Sigmoid colon (tissue), 7 donors: Measurements from ENCODE around the gene STXBP4. TPM values are rescaled to one million over a fixed set of nuclear protein-coding genes. Genes with fewer than 3 reads are reported as not detected.

Experiments
- DNase-seq: peaks from one replicate; pipeline ENCODE4 v3.0.0-alpha.2; 2019
- H3K27ac ChIP-seq, 4 donors: fragments of 200-600 bp; sonication (generic); one replicate each; pipeline ENCODE4 v1.5.1; 2016 to 2019; ENCODE audit warnings: mild to moderate bottlenecking in 1 of 4
- H3K27me3 ChIP-seq, 3 donors: fragments of 200-600 bp; sonication (generic); one replicate each; pipeline ENCODE4 v1.5.1; 2019; ENCODE audit warnings: mild to moderate bottlenecking in 1 of 3
- H3K36me3 ChIP-seq, 4 donors: fragments of 200-600 bp; sonication (generic); one replicate each; pipeline ENCODE4 v1.5.1; 2016 to 2019
- H3K4me1 ChIP-seq, 4 donors: fragments of 200-600 bp; sonication (generic); one replicate each; pipeline ENCODE4 v1.5.1; 2017 to 2019
- H3K4me3 ChIP-seq, 4 donors: fragments of 200-600 bp; sonication (generic); one replicate each; pipeline ENCODE4 v1.5.1; 2017 to 2019; ENCODE audit warnings: mild to moderate bottlenecking in 2 of 4, moderate library complexity in 1 of 4
- H3K9me3 ChIP-seq, 4 donors: fragments of 200-600 bp in 3 of 4; sonication (generic) in 3 of 4; one replicate each; pipeline versions ENCODE4 v1.5.1 to v1.6.1; 2013 to 2019
- EP300 ChIP-seq, 4 donors: sonication (generic); formaldehyde crosslinking; IDR thresholded peaks; one replicate each; pipeline ENCODE4 v1.6.1; 2017; ENCODE audit warnings: antibody characterized with exemption in 4 of 4
- POLR2A ChIP-seq, 2 donors: fragments of 450-650 bp; IDR thresholded peaks; one replicate each; pipeline ENCODE4 v1.6.1; 2016; ENCODE audit warnings: antibody characterized with exemption in 2 of 2, mild to moderate bottlenecking in 2 of 2, moderate library complexity in 2 of 2
- POLR2AphosphoS5 ChIP-seq, 4 donors: sonication (generic); formaldehyde crosslinking; IDR thresholded peaks; one replicate each; pipeline ENCODE4 v1.6.1; 2017; ENCODE audit warnings: antibody characterized with exemption in 4 of 4
- WGBS, 2 donors: extraction: QIAGEN DNeasy Blood & Tissue Kit; methylation state at CpG; one replicate each; pipeline ENCODE4 v1.1.7; 2013; 5-methylcytosine and 5-hydroxymethylcytosine counted together
- intact Hi-C: fragments of 100-400 bp; cut with DNase I; formaldehyde crosslinking; loops from one replicate; pipeline ENCODE4 v1.15.1; 2023
- polyA plus RNA-seq, 3 donors: library from polyadenylated mRNA; stranded (reverse); fragments of 200-250 nt; gene quantifications; one replicate each; pipeline ENCODE4 v1.2.3, GENCODE V29; 2013
- total RNA-seq, 4 donors: library from RNA; depleted of rRNA; stranded (reverse); fragments of >200 nt; gene quantifications; one replicate each; pipeline ENCODE4 v1.1.0, GENCODE V29; 2016
- TF ChIP-seq, protein P1 (sequence below), 4 experiments: fragments of 450-650 bp in 3 of 4; fragments of 200-600 bp in 1 of 4; IDR thresholded peaks; one replicate each; pipeline ENCODE4 v1.5.1; 2016 to 2019; ENCODE audit warnings: antibody characterized with exemption in 4 of 4, mild to moderate bottlenecking in 3 of 4, moderate library complexity in 2 of 4
- donor health status: healthy with polysubstance abuse.
- donor health status: Bipolar disorder and iron deficiency.
- donor health status: healthy.

STXBP4 gene
- total and polyA plus RNA-seq, 7 donors = under 0.01 to 25.2 (median 15.0) TPM

DNA sequence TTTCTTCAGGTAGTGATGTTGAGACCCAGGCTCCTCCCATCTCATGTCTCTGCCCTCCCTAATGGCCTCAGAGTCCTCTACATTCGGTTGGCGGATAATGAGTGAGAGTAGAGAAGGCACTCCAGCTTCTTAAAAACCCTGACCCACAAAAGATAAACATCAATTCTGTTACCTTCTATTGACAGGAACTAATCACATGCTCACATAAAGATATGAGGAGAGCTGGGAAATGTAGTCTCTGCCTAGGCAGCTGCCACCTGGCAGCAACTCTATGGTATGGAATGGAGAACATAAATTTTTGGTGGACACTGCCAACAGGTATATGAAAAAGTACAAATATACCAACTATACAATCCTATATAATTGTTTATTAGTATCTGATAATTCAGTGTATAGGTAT, 185.5 kb downstream of the STXBP4 start:
- WGBS, 2 donors = 99 to 100% methylated on average over 2 of the region's 2 CpGs
- H3K9me3 ChIP-seq = no peaks in the 10 kb centered on the region
- intact Hi-C loops = no loop called here

DNA sequence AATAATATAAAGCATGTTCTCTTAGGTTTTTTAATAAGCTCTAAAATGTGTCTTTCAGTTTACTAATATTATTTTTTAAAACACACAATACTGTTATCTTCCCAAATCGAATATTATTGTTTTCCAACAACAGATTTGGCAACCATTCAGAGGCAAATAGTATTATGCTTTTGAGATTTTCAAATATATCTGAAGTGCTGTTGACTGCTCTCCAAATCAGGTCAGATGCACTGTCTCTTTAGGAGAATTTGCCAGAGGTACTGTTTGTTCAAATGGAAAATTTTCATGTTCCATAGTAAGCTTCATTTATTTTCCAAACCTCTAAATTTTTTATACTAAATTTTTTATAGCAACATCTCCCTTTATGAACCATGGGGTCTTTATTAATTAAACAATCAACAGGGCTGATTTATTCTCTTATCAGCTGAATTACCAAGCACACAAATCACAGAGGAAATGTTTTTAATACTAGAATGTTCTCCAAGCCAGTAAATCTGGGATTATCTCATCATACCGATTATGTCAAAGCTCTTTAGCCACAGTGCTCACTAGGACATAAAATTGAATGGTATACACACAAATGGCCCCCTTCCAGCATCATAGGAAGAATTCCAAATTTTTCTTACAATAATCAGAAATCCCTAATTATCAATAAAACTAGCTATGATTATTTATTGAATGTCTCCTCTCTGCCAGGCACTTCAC, 187.4 kb downstream of the STXBP4 start:
- whole genome bisulfite sequencing, 2 donors = 84 to 88% methylated on average over 2 of the region's 2 CpGs
- intact Hi-C loops = no loop called here
- DNase-seq = no peak
- Histone ChIP-seq H3K4me3 (no peak overlapping the region), H3K27ac (no peak overlapping the region), H3K9me3 (no peaks in the 10 kb centered on the region), H3K36me3 (peaks cover 0 to 10% (median 0%) of the 10 kb centered on the region in 4 donors), H3K27me3 (no peaks in the 10 kb centered on the region), H3K4me1 (peaks cover 0 to 8% (median 0%) of the 10 kb centered on the region in 4 donors)
- TF ChIP-seq EP300 (IDR thresholded peaks at IDR 0.05) = no peak
- TF ChIP-seq POLR2A (IDR thresholded peaks at IDR 0.05) = no peak
- TF ChIP-seq, protein P1, sequence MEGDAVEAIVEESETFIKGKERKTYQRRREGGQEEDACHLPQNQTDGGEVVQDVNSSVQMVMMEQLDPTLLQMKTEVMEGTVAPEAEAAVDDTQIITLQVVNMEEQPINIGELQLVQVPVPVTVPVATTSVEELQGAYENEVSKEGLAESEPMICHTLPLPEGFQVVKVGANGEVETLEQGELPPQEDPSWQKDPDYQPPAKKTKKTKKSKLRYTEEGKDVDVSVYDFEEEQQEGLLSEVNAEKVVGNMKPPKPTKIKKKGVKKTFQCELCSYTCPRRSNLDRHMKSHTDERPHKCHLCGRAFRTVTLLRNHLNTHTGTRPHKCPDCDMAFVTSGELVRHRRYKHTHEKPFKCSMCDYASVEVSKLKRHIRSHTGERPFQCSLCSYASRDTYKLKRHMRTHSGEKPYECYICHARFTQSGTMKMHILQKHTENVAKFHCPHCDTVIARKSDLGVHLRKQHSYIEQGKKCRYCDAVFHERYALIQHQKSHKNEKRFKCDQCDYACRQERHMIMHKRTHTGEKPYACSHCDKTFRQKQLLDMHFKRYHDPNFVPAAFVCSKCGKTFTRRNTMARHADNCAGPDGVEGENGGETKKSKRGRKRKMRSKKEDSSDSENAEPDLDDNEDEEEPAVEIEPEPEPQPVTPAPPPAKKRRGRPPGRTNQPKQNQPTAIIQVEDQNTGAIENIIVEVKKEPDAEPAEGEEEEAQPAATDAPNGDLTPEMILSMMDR (IDR thresholded peaks at IDR 0.05) = no peak
- TF ChIP-seq POLR2AphosphoS5 (IDR thresholded peaks at IDR 0.05) = no peak

More for the DNA sequence above, 185.5 kb downstream of the STXBP4 start:
- Histone ChIP-seq H3K27me3 (no peaks in the 10 kb centered on the region), H3K36me3 (no peaks in the 10 kb centered on the region), H3K27ac (no peak overlapping the region), H3K4me3 (no peak overlapping the region), H3K4me1 (peaks cover 0 to 8% (median 0%) of the 10 kb centered on the region in 4 donors)
- no peak for DNase-seq
- TF ChIP-seq, protein P1 (IDR thresholded peaks at IDR 0.05) = no peak
- no peak for TF ChIP-seq POLR2A (IDR thresholded peaks at IDR 0.05)
- no peak for TF ChIP-seq POLR2AphosphoS5 (IDR thresholded peaks at IDR 0.05)
- TF ChIP-seq EP300 (IDR thresholded peaks at IDR 0.05) = no peak

DNA sequence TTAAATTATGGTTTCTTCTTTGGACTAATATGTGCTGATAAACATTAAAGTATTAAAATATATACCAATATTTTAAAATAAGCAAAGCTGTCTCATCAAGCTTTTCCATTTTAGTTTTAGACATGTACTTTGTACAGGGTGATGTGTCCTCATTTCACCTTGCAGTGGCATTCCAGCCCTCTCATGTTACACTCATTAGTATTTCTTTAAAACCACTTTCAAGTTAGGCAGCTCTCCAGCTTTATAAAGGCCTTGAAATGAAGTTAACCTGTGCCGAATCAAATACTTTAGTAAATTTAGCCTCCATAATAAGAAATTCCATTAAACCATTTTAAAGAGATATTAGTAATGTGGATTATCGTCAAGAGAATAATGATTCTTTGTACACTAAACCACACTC, 188.6 kb downstream of the STXBP4 start:
- Histone ChIP-seq H3K4me3 (no peak overlapping the region), H3K4me1 (peaks cover 0 to 8% (median 0%) of the 10 kb centered on the region in 4 donors), H3K27ac (no peak overlapping the region), H3K9me3 (no peaks in the 10 kb centered on the region), H3K36me3 (peaks cover 0 to 10% (median 0%) of the 10 kb centered on the region in 4 donors), H3K27me3 (no peaks in the 10 kb centered on the region)
- intact Hi-C loops = no loop called here
- TF ChIP-seq, protein P1 (IDR thresholded peaks at IDR 0.05) = no peak
- TF ChIP-seq POLR2A (IDR thresholded peaks at IDR 0.05) (no peak), POLR2AphosphoS5 (IDR thresholded peaks at IDR 0.05) (no peak), EP300 (IDR thresholded peaks at IDR 0.05) (no peak)
- WGBS, 2 donors = 92 to 96% methylated on average over 2 of the region's 2 CpGs
- DNase-seq = no peak

DNA sequence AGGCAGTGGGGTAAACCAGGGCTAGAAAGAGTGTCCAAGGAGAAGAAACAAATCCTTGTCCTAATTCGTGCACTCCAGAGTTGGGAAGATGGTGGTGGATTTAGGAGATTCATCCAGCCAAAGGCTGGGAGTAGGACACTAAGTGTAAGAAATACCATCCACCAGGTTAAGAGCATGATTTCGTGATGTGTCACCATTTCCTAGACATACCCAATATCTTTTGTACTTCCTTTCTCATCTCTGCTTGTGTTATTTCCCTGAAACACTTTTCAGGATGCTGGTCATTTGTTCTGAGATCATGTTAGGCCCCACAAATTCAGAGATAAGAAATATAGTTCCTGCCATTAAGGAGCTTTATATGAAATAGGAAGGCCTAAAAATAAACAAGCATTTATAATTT, 189.9 kb downstream of the STXBP4 start:
- Histone ChIP-seq H3K27ac (no peak overlapping the region), H3K9me3 (no peaks in the 10 kb centered on the region), H3K36me3 (peaks cover 0 to 10% (median 0%) of the 10 kb centered on the region in 4 donors), H3K4me3 (no peak overlapping the region), H3K4me1 (peaks cover 0 to 8% (median 0%) of the 10 kb centered on the region in 4 donors), H3K27me3 (no peaks in the 10 kb centered on the region)
- DNase-seq = no peak
- TF ChIP-seq EP300 (IDR thresholded peaks at IDR 0.05) (no peak), POLR2A (IDR thresholded peaks at IDR 0.05) (no peak), POLR2AphosphoS5 (IDR thresholded peaks at IDR 0.05) (no peak)
- TF ChIP-seq, protein P1 (IDR thresholded peaks at IDR 0.05) = no peak
- 96 to 98% methylated on average over 2 of the region's 2 CpGs for WGBS, 2 donors
- intact Hi-C loops = no loop called here
